Measurements from ENCODE around the gene WASHC4. TPM values are rescaled to one million over a fixed set of nuclear protein-coding genes. Genes with fewer than 3 reads are reported as not detected.
A peak's percentile ranks its signal among the peaks of the same experiment; 100 is the strongest.
"Not testable (repeated sequence)": the region's sequence is repeated elsewhere in the genome, so short reads cannot be mapped to it uniquely, and the experiment has no call there.

The WASHC4 gene
- total RNA-seq, 1 donor = 148 TPM

DNA sequence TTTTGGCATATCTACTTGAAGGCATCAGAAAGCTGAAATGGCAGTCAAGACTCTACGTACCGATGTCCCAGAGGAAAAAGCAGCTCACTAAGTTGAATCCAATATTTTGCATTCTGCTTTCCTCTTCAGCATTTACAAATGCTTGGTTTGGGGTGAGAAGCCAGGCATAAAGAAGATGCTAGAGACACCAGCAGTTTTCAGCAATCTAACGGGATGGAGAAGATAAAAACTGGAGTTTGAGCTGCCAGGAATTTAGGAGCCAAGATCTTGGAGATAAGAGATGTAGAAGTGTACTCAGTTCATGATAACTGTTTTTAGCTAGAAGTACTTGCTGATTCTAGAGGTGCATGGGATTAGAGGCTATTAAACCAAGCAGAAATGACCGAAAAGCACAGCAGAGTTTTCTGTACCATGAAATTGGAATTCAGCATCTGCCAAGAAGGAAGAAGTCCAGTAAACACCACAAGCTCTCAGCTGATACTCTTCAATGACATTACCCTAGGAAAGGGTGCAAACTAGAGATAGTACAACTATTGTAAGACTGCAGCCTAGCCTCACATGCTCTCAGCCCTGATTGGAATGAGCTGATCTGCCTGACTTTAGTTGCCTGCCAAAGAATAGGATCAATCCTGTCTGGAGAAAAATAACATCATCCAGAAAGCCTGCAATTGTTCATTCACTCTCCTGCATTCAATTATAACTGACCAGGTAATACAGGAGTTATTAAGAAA, 15.9 kb upstream of the WASHC4 start:
- TF ChIP-seq, protein P1, sequence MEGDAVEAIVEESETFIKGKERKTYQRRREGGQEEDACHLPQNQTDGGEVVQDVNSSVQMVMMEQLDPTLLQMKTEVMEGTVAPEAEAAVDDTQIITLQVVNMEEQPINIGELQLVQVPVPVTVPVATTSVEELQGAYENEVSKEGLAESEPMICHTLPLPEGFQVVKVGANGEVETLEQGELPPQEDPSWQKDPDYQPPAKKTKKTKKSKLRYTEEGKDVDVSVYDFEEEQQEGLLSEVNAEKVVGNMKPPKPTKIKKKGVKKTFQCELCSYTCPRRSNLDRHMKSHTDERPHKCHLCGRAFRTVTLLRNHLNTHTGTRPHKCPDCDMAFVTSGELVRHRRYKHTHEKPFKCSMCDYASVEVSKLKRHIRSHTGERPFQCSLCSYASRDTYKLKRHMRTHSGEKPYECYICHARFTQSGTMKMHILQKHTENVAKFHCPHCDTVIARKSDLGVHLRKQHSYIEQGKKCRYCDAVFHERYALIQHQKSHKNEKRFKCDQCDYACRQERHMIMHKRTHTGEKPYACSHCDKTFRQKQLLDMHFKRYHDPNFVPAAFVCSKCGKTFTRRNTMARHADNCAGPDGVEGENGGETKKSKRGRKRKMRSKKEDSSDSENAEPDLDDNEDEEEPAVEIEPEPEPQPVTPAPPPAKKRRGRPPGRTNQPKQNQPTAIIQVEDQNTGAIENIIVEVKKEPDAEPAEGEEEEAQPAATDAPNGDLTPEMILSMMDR (IDR thresholded peaks at IDR 0.05; ENCODE audit: insufficient read depth, low read depth, low read length) = no peak
- no peak for DNase-seq (ENCODE audit: low read depth)
- H3K4me3 ChIP-seq (ENCODE audit: low read depth, low read length) = no peak overlapping the region

DNA sequence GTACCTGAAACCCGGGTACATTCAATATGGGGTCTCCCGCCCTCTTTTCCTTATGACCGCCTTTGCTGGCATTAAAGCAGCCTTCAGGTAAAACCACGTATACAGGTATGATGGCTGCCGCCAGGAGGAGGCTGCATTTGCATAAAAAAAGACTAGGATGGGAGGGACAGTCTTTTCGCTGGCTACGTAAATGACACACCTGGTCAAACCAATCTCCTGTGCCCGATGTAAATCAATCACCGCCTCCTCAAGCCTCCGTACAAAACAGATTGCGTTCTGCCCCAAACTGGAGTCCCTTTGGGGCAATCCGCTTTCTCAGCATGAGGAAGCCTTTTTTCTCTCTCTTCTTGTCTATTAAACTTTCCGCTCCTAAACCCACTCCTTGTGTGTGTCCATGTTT, 15.2 kb upstream of the WASHC4 start:
- DNase-seq (ENCODE audit: low read depth) = no peak
- TF ChIP-seq, protein P1 (IDR thresholded peaks at IDR 0.05; ENCODE audit: insufficient read depth, low read depth, low read length) = no peak

DNA sequence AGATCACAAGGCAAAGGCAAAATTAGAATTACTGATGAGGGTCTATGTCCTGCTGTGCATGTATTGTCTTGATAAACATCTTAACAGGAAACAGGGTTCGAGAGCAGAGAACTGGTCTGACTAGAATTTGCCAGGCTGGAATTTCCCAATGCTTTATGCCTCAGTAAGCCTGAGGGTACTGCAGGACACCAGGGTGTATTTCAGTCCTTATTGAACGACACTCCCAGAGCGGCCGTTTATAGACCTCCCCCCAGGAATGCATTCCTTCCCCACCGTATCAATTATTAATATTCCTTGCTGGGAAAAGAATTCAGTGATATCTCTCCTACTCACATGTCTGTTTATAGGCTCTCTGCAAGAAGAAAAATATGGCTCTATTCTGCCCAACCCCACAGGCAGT, 12.2 kb upstream of the WASHC4 start:
- not testable (repeated sequence) for DNase-seq (ENCODE audit: low read depth)

More for the DNA sequence above, 15.2 kb upstream of the WASHC4 start:
- H3K4me3 ChIP-seq (ENCODE audit: low read depth, low read length) = no peak overlapping the region

DNA sequence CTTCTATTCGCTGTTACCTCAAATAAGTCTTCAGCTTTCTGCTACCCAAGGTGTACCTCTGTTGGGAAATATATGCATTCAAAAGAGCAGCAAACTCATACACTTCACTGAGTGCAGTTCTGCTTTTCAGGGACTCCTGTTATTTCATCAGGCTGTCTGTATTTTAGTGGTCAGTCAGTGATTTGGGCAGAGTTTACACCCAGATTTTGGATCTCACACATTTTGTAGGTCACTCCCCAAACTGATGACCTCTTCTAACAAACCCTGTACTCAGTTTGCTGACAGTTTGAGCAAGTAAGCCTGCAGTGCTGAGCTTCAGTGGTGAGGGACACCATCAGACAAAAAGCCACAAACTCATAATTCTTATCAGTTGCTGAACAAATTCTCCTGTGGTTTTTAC, 8.2 kb upstream of the WASHC4 start:
- no peak overlapping the region for H3K4me3 ChIP-seq (ENCODE audit: low read depth, low read length)
- no peak for DNase-seq (ENCODE audit: low read depth)
- TF ChIP-seq, protein P1 (IDR thresholded peaks at IDR 0.05; ENCODE audit: insufficient read depth, low read depth, low read length) = no peak

More for the DNA sequence above, 12.2 kb upstream of the WASHC4 start:
- H3K4me3 ChIP-seq (ENCODE audit: low read depth, low read length) = not testable (repeated sequence)

DNA sequence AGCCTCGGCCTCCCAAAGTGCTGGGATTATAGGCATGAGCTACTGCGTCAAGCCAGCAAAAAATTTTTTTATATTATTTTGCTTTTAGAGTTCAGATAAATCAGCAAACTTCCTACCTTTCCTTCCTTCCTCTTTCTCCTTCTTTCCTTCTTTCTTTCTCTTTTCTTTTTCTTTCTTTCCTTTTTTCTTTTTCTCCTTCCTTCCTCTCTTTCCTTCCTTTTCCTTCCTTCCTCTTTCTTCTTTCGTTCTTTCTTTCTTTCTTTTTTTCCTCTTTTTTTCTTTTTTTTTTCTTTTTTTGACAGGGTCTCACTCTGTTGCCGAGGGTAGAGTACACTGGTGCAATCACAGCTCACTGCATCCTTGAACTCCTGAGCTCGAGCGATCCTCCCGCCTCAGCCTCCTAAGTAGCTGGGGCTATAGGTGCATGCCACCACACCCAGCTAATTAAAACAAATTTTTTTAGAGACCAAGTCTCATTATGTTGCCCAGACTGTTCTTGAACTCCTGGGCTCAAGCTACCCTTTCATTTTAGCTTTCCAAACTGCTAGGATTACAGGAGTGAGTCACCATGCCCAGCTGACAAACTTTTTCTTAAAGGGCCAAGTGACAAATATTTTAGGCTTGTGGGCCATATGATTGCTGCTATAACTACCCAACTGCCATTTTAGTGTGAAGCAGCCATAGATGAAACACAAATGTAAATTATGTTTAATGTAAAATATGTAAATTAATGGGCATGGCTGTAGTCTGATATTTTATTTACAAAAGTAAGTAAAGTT, 7.1 kb upstream of the WASHC4 start:
- TF ChIP-seq, protein P1 (IDR thresholded peaks at IDR 0.05; ENCODE audit: insufficient read depth, low read depth, low read length) = no peak
- DNase-seq (ENCODE audit: low read depth) = peak; percentile 82
- peak overlapping the region; percentile 36 for H3K4me3 ChIP-seq (ENCODE audit: low read depth, low read length)

DNA sequence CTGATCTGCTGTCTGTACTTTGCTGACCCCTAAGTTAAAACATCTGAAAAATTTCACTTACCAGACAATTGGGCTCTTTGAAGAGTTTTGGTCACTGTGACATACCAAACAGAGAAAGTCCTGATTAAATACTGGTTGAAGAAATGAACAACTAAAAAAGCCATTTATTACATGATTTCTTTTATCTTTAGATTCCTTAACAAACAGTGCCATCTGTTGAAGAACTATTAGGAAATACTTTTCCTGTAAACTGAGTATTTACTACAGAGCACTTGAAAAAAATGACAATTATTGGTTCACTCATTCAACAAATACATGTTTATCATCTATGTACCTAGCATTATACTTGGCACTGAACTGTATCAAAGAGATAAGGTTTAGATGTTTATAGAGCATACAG, 6.5 kb upstream of the WASHC4 start:
- DNase-seq (ENCODE audit: low read depth) = peak; percentile 51
- no peak overlapping the region for H3K4me3 ChIP-seq (ENCODE audit: low read depth, low read length)
- TF ChIP-seq, protein P1 (IDR thresholded peaks at IDR 0.05; ENCODE audit: insufficient read depth, low read depth, low read length) = no peak

DNA sequence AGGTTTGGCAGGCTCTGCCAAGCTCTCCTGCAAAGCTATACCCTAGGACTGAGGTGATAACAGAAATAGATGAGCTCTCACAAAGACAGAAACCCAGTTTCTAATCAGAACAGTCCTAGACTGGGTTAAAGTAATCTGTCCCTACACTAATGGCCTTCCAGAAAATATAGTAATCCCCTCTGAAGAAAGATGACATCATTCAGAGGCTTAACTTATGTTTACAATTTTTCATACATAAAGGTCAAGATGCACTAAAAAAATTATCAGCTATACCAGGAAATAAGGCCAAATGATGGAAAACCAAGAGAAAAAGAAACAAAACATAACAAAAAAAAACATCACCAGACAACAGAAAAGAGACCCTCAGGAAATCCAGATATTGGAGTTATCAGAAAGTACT, 4.9 kb upstream of the WASHC4 start:
- TF ChIP-seq, protein P1 (IDR thresholded peaks at IDR 0.05; ENCODE audit: insufficient read depth, low read depth, low read length) = no peak
- no peak overlapping the region for H3K4me3 ChIP-seq (ENCODE audit: low read depth, low read length)
- peak; percentile 30 for DNase-seq (ENCODE audit: low read depth)

All from fibroblast of villous mesenchyme (primary cell).